Subcutaneous adipose tissue (tissue), 4 donors: ENCODE measurements around the gene RAB37. TPM values are rescaled to one million over a fixed set of nuclear protein-coding genes. Genes with fewer than 3 reads are reported as not detected.

Source experiments
- total RNA-seq, 4 donors: library from RNA; depleted of rRNA; stranded (reverse); fragments of >200 nt; gene quantifications; one replicate each; pipeline ENCODE4 v1.1.0, GENCODE V29; 2016
- TF ChIP-seq, protein P1 (sequence below): fragments of 450-650 bp; IDR thresholded peaks from one replicate; pipeline ENCODE4 v1.5.1; 2016; ENCODE audit warnings: low read depth, mild to moderate bottlenecking, control low read depth, antibody characterized with exemption, moderate library complexity

RAB37 gene
- total RNA-seq, 4 donors from 2014 or later = 1.0 to 2.4 (median 1.9) TPM; not detected in 1

DNA sequence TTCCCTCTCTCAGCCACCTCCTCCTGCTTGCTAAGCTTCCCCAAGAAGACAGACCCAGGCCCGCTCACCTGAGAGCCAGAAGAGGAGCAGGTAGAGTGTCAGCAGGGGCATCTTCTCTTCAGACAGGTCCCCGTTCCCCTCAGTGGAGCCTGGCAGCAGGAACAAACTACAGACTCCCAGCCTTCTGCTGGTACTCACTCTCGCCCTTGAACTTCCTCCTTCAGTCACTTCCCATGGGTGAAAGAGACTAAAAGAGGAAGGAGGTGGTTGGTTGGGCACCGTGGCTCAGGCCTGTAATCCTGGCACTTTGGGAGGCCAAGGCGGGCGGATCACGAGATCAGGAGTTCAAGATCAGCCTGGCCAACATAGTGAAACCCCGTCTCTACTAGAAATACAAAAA is 24.3 kb upstream of the RAB37 start, which contains the start of gene CD300LF:
Gene CD300LF, minus strand, starts transcription at position 168 of the 400 bp plus-strand sequence. Its CDS starts 57 bp downstream, at position 111.
- TF ChIP-seq, protein P1, sequence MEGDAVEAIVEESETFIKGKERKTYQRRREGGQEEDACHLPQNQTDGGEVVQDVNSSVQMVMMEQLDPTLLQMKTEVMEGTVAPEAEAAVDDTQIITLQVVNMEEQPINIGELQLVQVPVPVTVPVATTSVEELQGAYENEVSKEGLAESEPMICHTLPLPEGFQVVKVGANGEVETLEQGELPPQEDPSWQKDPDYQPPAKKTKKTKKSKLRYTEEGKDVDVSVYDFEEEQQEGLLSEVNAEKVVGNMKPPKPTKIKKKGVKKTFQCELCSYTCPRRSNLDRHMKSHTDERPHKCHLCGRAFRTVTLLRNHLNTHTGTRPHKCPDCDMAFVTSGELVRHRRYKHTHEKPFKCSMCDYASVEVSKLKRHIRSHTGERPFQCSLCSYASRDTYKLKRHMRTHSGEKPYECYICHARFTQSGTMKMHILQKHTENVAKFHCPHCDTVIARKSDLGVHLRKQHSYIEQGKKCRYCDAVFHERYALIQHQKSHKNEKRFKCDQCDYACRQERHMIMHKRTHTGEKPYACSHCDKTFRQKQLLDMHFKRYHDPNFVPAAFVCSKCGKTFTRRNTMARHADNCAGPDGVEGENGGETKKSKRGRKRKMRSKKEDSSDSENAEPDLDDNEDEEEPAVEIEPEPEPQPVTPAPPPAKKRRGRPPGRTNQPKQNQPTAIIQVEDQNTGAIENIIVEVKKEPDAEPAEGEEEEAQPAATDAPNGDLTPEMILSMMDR = no peak

DNA sequence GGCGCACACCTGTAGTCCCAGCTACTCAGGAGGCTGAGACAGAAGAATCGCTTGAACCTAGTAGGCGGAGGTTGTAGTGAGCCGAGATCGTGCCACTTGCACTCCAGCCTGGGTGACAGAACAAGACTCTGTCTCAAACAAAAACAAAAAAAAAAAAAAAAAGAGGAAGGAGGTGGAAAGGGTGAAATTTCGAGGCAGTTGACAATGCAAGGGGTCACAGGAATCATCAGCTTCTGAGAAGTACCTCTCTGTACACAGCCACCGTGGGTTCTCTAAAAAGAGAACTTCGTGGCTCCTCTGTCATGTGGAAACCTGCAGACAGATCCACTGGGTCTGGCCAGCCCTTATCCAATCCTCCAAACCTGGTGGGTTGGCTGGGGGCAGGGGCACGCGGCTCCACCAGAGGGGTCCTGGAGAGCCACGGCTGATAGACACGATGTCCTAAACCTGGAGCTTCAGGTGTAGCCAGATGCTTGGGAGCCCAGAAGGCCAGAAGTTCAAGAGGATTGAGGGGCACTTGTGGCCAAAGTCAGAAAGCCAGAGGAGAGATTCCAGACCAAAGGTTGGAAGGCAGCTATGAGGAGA is 23.8 kb upstream of the RAB37 start:
- TF ChIP-seq, protein P1 = no peak

DNA sequence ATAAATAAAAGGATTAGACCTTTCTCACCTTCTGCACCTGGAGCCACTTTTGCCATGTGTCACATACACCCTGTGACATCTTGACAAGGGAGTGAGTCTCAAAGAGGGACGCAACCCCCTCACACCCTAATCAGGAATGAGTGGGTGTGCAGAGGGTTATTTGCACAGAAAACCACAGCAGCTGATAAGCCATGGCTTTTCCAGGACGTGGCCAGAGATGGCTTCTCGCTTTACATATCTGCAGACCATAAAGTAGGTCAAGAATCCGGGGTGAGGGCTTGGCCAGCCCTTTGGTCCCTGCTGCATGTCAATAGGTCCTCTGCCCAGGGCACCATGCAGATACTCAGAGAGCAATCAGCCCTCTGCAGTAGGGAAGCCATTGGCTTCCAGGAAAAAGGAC is 21.9 kb upstream of the RAB37 start:
- TF ChIP-seq, protein P1 = no peak

DNA sequence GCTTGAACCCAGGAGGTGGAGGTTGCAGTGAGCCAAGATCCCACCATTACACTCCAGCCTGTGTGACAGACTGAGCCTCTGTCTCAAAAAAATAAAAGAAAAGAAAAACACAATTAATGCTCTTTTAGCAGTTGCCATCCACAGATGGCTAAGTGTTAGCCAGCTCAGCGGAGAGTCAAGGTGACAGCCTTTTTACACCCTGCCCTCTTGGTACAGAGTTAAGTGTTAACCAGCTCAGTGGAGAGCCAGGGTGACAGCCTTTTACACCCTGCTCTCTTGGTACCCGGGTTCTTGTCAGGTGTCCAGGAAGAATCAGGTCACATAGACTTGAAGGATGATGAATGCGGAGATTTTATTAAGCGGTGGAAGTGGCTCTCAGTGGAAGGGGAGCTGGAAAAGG is 16.6 kb upstream of the RAB37 start:
- TF ChIP-seq, protein P1 = no peak

DNA sequence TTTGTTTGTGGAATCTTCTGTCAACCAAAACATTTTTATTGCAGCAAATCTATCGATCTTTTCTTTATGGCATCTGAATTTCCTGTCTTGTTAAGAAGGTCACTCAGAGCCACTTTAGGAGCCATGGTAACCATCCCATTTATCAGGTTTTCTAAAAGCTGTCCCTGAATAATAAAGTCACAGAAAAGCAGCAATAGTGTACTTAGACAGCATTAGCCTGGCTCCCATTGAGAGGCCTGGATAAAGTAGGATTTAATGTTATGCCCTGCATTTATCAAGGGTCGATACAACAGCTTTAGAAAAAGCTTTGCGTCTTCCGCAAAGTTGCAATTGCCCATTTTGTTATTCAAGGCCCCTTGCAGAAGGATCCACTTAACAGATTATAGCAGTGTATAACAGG is 14.3 kb upstream of the RAB37 start:
- TF ChIP-seq, protein P1 = no peak

DNA sequence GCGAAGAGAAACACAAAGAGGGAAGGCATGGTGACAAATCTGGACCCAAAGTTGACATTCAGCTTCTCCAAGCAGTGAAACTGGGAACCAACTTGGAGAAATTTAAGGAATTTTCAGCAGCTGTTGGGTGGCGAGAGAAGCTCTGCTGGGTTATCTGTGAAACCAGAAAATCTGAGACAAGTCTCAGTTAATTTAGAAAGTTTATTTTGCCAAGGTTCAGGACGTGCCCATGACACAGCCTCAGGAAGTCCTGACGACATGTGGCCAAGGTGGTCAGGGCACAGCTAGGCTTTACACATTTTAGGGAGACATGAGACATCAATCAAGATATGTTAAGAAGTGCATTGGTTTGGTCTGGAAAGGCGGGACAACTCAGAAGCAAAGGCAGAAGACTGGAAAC is 13.2 kb upstream of the RAB37 start:
- TF ChIP-seq, protein P1 = no peak

DNA sequence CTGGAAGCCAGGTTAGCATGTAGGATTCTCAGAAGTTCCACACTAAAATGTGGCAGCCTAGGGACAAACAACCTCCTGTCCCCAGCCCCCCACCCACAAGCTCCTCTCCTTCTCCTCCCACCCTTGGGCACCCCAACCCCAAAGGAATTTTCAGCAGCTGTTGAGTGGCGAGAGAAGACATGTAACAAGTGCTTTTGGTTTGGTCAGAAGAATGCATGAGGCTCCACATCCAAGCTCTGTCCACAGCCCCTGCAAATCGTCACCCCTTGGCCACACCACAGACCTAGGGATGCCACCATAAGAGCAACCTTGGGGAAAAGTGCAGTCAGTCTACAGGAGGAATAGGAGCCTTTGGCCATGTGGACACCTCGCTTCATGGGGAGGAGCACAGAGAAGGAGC is 11.9 kb upstream of the RAB37 start:
- TF ChIP-seq, protein P1 = no peak
